Islet precursor cell (in vitro differentiated cells): Measurements from ENCODE around the gene BBIP1.

ENCODE experiments used
- DNase-seq: peaks from one replicate; pipeline ENCODE4 v3.0.0-alpha.2; 2018

Gene BBIP1

GRCh38 chr10:110861476-110861875 lies 57.5 kb downstream of the BBIP1 start:
- DNase-seq: no peak

- peak; percentile 70 for DNase-seq
Measured at GRCh38 chr10:110860576-110861241, 58.3 kb downstream of the BBIP1 start.

DNA sequence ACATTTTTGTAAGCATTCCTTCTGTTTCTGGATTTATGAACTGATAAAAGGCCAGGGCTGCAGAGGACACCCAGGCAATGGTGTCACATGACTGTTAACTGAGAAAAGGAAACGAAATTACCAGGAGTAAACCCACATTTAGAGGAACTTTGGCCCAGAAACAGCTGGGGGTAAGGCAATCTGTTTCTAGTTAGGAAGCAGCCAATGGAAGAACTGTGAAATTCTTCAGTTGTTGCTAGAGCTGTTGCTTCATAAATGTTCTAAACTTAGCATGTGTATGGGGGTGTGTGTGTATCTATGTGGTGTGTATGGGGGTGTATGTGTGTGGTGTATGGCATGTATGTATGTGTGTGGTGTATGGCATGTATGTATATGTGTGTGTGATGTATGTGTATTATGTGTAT lies 59.0 kb downstream of the BBIP1 start:
- no peak for DNase-seq

DNA sequence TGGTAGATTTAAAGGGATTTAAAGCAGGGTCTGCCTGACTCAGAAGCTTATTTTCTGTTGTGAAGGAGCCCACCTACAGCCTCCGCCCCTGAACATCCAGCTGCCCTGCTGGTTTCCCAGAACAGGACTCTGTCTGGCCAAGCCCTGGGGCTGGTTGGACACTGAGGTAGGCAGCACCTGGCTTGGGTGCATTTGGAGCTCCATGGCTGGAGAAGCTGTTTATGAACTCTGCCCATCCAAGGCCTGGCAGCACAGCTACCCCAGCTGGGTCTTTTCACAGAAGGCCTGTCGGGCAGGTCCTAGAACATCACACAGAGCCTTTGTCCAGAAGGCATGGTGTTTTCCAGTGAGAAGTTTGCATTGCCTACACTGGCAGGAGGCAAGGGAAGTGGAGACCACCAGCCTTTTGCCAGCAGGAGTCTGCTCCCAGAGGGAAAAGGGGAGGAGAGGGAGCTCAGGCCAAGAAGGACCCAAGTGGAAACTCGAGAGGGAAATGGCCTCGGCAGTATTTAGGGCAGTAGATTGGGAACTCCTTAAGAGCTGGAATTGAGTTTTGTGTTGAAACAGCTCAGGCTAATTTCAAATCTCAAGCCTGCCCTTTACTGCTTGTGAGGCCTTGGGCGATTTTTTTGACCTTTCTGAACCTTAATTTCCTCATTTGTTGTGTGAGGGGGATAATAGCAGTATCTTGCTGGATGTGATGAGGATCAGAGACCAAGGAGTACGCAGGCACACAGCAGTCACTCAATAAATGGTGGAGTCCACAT lies 59.6 kb downstream of the BBIP1 start:
- peak; percentile 20 for DNase-seq

- no peak for DNase-seq
Measured at GRCh38 chr10:110858297-110858934, 60.6 kb downstream of the BBIP1 start.

- DNase-seq: peak; percentile 55
Measured at GRCh38 chr10:110857265-110858171, 61.5 kb downstream of the BBIP1 start.

- DNase-seq: no peak
Measured at GRCh38 chr10:110853921-110854605, 64.9 kb downstream of the BBIP1 start.

DNA sequence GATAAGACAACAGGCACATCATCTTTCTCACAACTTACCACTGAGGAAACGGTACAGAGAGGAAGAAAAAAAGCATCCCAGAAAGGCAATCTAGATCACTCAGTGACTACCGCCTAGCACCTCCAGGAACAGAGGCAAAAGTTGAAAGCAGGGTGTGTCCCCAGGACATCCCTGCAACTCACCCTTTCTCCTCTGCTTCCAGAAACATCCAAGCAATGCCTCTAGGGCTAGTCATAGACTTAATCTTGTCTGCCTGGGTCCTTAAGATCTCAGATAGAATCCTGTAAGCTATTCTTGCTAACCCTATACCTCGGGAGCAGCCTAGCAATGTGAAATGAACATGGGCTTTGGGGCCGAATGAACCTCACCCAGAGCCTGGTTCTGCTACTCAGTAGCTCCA lies 66.0 kb downstream of the BBIP1 start:
- DNase-seq: peak; percentile 66

DNA sequence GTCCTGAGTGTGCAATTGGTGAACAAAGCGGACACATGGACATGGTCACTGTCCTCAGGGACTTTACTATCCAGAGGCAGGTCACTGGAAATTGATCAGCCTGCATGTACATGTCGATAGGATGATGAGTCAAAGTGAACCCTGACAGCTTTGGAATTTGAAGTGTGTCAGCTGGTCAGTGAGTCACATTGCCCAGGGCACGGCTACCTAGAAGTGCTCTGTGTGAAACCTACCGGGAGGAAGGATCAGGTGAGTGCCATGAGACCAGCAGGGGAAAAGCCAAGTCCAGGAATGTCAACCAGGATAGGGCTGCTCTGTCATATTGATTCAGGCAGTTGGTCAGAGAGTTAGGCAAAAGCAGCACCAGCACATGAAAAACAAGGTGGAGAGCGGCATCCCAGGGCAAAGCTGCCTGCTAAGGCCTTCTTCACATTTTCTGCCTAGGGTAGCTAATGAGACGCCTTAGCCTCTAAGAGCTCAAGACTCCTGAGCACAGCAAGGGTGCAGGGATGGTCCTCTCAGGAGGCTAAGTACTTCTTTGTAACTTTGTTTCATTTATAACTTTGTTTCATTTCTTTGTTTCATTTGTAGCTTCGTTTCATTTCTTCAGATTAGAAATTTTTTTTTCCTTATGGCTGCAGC lies 66.6 kb downstream of the BBIP1 start:
- DNase-seq: peak; percentile 98

- DNase-seq: peak; percentile 55
Measured at GRCh38 chr10:110851020-110851612, 67.9 kb downstream of the BBIP1 start.

DNA sequence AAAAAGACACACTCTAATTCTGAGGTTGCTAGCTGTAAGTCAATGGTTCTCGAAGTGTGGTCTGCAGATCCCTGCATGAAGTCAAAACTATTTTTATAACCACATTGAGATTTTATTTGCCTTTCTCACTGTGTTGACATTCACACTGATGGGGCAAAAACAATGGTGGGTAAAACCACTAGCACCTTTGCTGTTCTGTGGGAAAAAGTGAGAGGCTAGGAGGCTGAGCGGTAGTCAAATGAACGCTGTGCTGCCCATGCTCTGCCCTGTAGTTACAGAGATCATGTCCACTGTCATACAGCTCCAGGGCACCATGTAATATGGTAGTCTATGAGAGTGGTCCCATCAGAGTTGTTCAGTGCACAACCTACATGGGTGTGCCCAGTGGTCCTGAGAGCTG lies 68.9 kb downstream of the BBIP1 start:
- no peak for DNase-seq
